Measurements from ENCODE around the gene OR1K1.

GRCh38 chr9:122845116-122845515 lies 45.2 kb downstream of the OR1K1 start:
- no peak for TF ChIP-seq CTCF (conservative IDR thresholded peaks at IDR 0.05; ENCODE audit: low read depth, low read length)
- no peak for TF ChIP-seq EZH2 (IDR thresholded peaks at IDR 0.05; ENCODE audit: borderline replicate concordance, low read depth, low read length, poor library complexity, severe bottlenecking)

Data from A673 (cell line).